NCI-H1930 (cell line): ENCODE data around the gene TP73.

Source experiments
- DNase-seq, 2 experiments: peaks; one replicate each; lab custom pipeline; 2025; lab: John Stamatoyannopoulos, UW

Gene TP73

GRCh38 chr1:3779912-3780416, 127.6 kb downstream of the TP73 start:
- no peak for DNase-seq

DNA sequence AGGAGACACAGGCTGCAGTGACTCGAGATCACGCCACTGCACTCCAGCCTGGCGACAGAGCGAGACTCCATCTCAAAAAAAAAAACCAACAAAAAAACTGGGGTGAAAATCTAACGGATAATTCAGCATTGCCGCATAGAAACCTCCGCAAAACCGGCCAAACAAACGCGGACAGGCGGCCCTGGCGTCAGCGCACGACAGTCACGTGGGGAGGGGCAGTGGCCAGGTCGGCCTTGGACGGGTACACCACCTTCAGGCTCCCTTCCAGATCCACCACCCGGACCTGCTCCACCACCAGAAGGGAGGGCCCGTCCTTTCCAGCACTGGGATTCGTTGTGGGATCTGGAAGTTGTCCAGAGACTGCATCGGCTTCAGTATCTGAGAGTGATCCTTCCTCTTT, 128.6 kb downstream of the TP73 start:
- DNase-seq: no peak

GRCh38 chr1:3783651-3784474, 131.5 kb downstream of the TP73 start:
- no peak for DNase-seq

- DNase-seq: no peak
These were observed 132.7 kb downstream of the TP73 start for GRCh38 chr1:3785045-3785444.

GRCh38 chr1:3785456-3786157, 133.3 kb downstream of the TP73 start:
- no peak for DNase-seq
